HUDEP-2 (cell line): Measurements from ENCODE around the gene UTP25.
"Not testable (repeated sequence)": the region's sequence is repeated elsewhere in the genome, so short reads cannot be mapped to it uniquely, and the experiment has no call there.

ENCODE experiments used
- DNase-seq, 76 experiments: peaks; one replicate each; lab custom pipeline; 2025; ENCODE audit not compliant: unreplicated experiment in 76 of 76; lab: John Stamatoyannopoulos, UW

UTP25 gene, protein sequence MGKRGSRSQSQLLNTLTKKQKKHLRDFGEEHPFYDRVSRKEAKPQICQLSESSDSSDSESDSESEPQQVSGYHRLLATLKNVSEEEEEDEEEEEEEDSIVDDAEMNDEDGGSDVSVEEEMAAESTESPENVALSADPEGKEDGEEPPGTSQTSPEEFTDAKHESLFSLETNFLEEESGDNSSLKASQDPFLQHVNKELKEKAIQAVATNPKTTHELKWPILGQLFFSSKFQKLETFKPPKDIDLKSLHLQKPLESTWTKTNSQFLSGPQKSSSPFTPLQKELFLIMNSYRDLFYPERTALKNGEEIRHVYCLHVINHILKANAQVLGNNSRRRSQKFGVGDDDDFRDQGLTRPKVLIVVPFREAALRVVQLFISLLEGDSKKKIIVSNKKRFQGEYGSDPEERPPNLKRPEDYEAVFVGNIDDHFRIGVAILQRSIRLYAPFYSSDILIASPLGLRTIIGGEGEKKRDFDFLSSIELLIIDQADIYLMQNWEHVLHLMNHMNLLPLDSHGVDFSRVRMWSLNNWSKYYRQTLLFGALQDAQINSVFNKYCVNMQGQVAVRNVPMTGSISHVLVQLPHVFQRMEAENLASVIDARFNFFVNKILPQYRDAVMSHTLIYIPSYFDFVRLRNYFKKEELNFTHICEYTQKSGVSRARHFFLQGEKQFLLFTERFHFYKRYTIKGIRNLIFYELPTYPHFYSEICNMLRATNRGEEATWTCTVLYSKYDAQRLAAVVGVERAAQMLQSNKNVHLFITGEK

DNA sequence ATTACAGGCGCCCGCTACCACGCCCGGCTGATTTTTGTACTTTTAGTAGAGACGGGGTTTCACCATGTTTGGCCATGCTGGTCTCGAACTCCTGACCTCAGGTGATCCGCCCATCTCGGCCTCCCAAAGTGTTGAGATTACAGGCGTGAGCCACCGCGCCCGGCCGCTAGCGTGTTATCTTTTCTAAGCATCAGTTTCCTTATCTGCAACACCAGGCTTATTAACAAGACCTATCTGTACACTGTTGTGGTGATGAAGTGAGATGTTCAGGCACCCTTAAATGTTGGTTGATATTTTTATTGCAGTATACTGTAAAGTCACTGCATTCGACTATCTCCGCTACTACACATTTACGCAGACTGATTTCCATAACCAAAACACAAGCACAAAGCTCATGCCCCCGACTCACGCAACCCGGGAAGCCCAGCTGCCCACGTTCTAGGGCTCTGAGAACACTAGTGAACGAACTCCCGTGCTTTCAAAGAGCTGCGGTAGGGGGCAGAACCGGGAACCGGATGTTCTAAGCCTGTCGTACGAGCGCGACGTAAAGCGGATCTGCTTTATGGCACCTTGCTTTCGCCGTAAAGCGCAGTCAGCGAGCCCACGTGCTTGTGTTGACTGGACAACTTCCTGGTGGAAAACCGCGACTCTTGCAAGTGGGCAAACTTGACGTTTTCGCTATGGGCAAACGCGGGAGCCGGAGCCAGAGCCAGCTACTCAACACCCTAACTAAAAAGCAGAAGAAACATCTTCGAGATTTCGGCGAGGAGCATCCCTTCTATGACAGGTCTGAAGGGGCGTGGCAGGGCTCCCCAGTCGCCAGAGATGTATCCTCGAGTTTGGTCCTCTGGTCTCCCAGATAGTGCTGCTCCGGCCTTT, at the start of gene UTP25:
UTP25 (plus strand) TSS at position 589 of the 879 bp plus-strand sequence; CDS start at position 681, 92 bp downstream.
- peak; percentile 57 to 95 (median 87) for DNase-seq

- DNase-seq: no peak
Measured at GRCh38 chr1:209778102-209778501, 49.7 kb upstream of the UTP25 start.

GRCh38 chr1:209780268-209780667, 47.5 kb upstream of the UTP25 start:
- DNase-seq: no peak

- no peak for DNase-seq
Measured at GRCh38 chr1:209783386-209783785, 44.4 kb upstream of the UTP25 start.

GRCh38 chr1:209784265-209785169, 43.3 kb upstream of the UTP25 start, which contains the start of gene C1orf74:
TSS of gene C1orf74 (minus strand) at chr1:209784559. CDS start at chr1:209783634, 925 bp downstream.
- DNase-seq: peak in 75 of 76 experiments; percentile 57 to 98 (median 95)

DNA sequence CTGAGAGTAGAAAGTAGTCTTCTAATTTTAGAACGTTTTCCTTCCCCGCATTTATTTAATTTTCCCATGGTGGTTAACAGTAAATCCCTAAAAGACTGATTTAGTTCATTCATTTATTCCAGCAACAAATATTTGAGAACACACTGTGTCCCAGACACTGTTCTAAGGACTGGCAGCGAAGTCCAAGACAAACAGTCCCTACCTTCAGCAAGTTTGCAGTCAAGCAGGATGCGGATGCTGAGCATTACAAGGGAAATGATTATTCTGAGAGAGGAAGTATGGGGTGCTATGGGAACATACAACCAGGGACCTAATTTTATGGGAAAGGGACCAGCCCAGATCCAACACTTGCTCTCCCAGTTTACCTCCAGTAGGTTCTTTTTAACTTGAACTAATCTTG, 42.2 kb upstream of the UTP25 start:
- DNase-seq: no peak

GRCh38 chr1:209786146-209786545, 41.6 kb upstream of the UTP25 start:
- DNase-seq: peak in 40 of 76 experiments; percentile 8 to 83 (median 44)

- no peak for DNase-seq
Measured at GRCh38 chr1:209787551-209787950, 40.2 kb upstream of the UTP25 start.

- DNase-seq: no peak
Measured at GRCh38 chr1:209789245-209789644, 38.5 kb upstream of the UTP25 start.

- DNase-seq: no peak
Measured at GRCh38 chr1:209790286-209791193, 37.2 kb upstream of the UTP25 start.

DNA sequence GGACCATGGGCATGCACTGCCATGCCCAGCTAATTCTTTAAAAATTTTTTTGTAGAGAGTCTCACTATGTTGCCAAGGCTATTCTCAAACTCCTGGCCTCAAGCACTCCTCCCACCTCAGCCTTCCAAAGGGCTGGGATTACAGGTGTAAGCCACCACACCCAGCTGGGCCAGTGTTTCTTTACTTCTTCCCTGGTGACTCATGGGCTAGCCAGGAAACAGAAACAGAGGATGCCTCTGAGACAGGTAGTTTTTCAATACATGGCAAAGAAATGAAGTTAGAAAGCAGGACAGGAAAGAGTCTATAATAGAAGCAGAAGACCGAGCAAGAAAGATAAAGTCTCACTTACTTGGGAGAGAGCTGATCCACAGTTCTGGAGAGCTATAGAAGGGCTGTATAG, 35.9 kb upstream of the UTP25 start:
- no peak for DNase-seq

DNA sequence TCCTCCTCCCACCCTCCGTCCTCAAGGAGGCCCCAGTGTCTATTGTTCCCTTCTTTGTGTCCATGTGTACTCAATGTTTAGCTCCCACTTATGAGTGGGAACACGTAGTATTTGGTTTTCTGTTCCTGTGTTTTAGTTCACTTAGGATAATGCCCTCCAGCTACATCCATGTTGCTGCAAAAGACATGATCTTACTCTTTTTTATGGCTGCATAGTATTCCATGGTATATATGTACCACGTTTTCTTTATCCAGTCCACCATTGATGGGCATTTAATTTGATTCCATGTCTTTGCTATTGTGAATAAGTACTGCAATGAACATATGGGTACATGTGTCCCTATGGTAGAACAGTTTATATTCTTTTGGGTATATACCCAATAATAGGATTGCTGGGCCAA, 34.1 kb upstream of the UTP25 start:
- not testable (repeated sequence) for DNase-seq

- peak in 2 of 76 experiments; percentile 9 to 14 for DNase-seq
Measured at GRCh38 chr1:209797978-209798639, 29.7 kb upstream of the UTP25 start.

GRCh38 chr1:209800984-209801834, 26.6 kb upstream of the UTP25 start:
- DNase-seq: no peak

GRCh38 chr1:209802117-209802779, 25.5 kb upstream of the UTP25 start:
- peak in 72 of 76 experiments; percentile 25 to 93 (median 71) for DNase-seq

DNA sequence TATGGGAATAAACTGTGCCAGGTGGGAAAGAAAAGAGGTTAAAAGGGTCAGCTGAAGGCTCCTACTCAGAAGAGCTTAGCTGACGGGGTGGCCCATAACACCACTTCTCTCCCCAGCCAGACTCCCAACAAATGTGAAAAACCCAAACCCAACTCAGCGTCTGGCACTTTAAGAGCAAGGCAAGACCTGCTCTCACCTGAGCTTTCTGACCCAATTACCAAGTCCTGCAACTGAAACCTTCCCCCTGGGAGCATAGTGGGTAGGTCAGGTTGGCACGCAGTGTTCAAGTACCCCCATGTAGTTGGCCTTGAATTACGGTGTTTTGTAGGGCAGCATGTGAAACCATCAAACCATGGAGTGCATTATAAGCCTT, 25.0 kb upstream of the UTP25 start:
- no peak for DNase-seq

DNA sequence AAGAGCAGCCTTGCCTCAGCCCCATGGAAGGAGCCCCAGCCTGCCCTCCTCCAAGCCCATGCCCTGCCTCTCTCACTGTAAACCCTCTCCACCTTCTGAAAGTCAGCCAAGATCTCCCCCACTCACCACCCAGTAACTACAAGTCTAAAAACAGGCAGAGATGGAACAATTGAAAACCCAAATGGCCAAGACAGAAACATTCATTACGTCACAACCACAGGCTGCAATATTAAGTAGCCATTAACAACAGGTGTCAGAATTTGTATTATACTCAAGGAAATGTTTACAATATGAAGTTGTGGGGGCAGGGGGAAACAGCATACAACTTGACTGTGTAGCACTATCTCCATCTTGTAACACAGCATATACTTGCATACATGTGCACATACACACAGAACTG, 24.2 kb upstream of the UTP25 start:
- no peak for DNase-seq
